GM12864 (cell line): ENCODE data around the gene APIP.

Source experiments
- DNase-seq: peaks from one replicate; pipeline ENCODE4 v3.0.0-alpha.2; 2011; ENCODE audit warnings: low read depth
- H3K4me3 ChIP-seq: 2 replicates; pipeline ENCODE4 v1.5.1; 2011; ENCODE audit warnings: mild to moderate bottlenecking, low read depth, low read length, control low read depth
- CTCF ChIP-seq: IDR thresholded peaks from 2 replicates; pipeline ENCODE4 v1.5.1; 2011; ENCODE audit warnings: low read depth, mild to moderate bottlenecking, moderate library complexity, low read length, control low read depth, inconsistent platforms; ENCODE audit errors: missing control alignments

APIP gene

GRCh38 chr11:34869425-34869824, 46.8 kb downstream of the APIP start:
- H3K4me3 ChIP-seq = no peak overlapping the region
- no peak for DNase-seq
- TF ChIP-seq CTCF = peak; percentile 46

- H3K4me3 ChIP-seq = no peak overlapping the region
- TF ChIP-seq CTCF = no peak
- DNase-seq = no peak
Measured at GRCh38 chr11:34866375-34866774, 49.8 kb downstream of the APIP start.

DNA sequence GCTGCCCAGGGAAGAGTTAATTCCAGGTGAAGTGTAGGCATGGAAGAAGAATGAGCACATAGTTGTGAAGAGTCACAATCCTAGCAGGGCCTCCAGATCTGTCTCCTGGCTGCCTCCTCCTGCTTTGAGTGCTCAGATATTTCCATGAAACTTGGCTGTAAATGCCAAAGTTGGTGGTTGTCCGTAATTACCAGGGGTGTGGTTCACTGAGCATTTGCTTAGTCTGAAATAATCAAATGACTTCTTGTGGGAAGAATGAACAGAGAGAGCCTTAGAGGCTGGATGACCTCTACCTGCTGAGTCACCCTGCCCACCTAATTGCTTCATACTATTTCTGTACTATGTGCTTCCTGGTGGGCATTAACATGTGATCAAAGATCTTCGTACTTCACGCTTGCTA, 50.9 kb downstream of the APIP start:
- no peak overlapping the region for H3K4me3 ChIP-seq
- DNase-seq = no peak
- TF ChIP-seq CTCF = no peak

DNA sequence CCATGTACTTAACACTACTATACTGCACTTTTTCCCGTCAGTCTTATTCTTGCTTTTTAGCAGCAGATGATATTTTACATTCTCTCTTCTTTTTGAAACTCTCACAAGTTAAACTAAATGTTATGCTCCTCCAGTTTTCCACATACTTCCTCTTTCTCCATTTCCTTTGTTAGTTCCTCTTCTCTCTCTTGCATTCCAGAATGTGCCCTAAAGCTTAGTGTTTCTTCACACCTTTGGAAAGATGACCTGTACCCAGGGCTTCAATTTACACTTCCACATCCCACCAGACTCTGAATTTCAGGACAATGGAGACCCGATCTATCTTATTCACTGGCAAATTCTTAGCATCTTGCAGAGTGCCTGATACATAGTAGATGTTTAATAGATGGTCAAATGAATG, 51.8 kb downstream of the APIP start:
- no peak for DNase-seq
- no peak overlapping the region for H3K4me3 ChIP-seq
- TF ChIP-seq CTCF = no peak

DNA sequence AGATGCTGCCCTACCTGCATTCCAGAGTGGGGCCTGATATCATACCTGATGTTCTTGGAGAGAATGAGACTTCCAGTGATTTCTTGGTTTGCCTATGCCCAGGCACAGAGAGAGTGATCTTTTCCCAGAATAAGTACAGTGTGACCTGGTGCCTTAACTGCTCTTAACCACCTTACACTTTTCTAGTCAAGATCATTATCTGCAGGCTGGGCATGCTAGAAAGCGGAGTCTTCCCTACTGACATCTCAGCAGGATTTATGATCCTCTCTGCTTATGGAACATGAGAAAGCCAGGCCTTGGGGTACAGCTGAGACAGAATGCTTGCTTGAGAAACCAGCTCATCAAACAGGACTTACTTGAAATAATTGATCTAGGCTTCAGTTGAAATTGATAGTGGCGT, 53.1 kb downstream of the APIP start:
- no peak overlapping the region for H3K4me3 ChIP-seq
- TF ChIP-seq CTCF = no peak

DNA sequence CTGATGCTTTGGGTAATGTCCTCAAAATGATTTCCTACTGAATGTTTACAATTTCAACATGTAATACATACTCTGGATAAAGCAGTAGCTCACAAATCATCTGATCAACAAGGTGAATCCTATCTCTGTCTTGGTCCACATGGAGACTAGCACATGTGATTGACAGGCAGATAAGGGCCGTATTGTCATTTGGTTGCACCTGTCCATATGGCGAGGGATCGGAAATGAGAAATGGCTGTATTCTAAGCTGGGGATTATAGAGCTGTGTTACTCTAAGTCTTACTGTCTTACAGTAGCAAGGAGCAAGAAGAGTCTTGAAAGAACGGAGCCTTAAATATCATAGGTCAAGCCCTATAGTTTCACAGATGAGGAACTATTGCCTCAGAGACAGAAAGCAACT, 55.7 kb downstream of the APIP start:
- TF ChIP-seq CTCF = no peak
- no peak for DNase-seq
- no peak overlapping the region for H3K4me3 ChIP-seq

More for the DNA sequence above, 53.1 kb downstream of the APIP start:
- DNase-seq = no peak

DNA sequence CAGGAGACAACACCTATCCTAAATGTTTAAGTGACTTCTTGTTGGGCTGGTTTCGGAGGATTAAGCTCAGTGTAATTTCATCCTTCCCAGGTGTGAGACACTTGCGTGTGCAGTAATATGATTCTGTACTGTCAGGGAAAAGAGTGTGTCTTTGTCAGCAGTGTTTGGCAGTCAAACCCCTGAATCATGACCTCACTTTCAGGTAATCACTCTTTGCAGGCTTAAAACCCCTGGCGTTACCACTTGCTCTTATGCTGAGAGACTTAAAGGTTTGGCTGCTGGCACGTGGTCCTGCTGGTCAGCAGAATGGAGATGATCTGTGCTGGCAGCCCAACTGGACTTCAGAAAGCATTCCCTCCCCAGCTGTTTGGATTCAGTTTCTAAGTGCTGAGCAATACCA, 56.1 kb downstream of the APIP start:
- no peak overlapping the region for H3K4me3 ChIP-seq
- TF ChIP-seq CTCF = no peak
- no peak for DNase-seq
